IMR-90 (cell line): ENCODE results near the gene IQSEC3. TPM values are rescaled to one million over a fixed set of nuclear protein-coding genes. Genes with fewer than 3 reads are reported as not detected.
"Not testable (repeated sequence)": the region's sequence is repeated elsewhere in the genome, so short reads cannot be mapped to it uniquely, and the experiment has no call there.

Experiments
- ATAC-seq: fragments of 200-7000 bp; cut with Tn5 transposase; 2 replicates; pipeline ENCODE4 v1.9.1; 2020; ENCODE audit warnings: low read depth, mild to moderate bottlenecking, moderate library complexity
- BruUV-seq: library from RNA; stranded (reverse); fragments of 400-500 nt; replicated peaks from 2 replicates; lab custom pipeline; 2021; lab: Mats Ljungman, UMichigan
- CTCF ChIA-PET: fragments of 300-600 bp; formaldehyde crosslinking; extraction: SDS; loops from one replicate; lab custom pipeline; 2021; ENCODE audit warnings: antibody characterized with exemption; lab: Yijun Ruan, JAX
- POLR2A ChIA-PET: fragments of 300-600 bp; sonication (Branson Sonifier 250); formaldehyde crosslinking; loops from one replicate; lab custom pipeline; 2022; ENCODE audit warnings: antibody characterized with exemption; ENCODE audit not compliant: unreplicated experiment; lab: Charles Lee
- DNase-seq: peaks from one replicate; pipeline ENCODE4 v3.0.0; 2013
- H2AFZ ChIP-seq: replicated peaks from 2 replicates; pipeline ENCODE3; 2013; ENCODE audit warnings: low read length, mild to moderate bottlenecking; ENCODE audit not compliant: poor library complexity
- H2AK5ac ChIP-seq: 2 replicates; pipeline ENCODE4 v1.6.1; 2013; ENCODE audit warnings: low read depth, low read length, inconsistent platforms
- H2AK9ac ChIP-seq: replicated peaks from 2 replicates; pipeline ENCODE3; 2013; ENCODE audit warnings: mild to moderate bottlenecking, low read depth, low read length, moderate library complexity; ENCODE audit not compliant: poor library complexity
- H2BK120ac ChIP-seq: 2 replicates; pipeline ENCODE4 v1.6.1; 2013; ENCODE audit warnings: low read depth, low read length, inconsistent platforms
- H2BK15ac ChIP-seq: 3 replicates; pipeline ENCODE4 v1.6.1; 2013; ENCODE audit warnings: low read depth, low read length, inconsistent platforms
- H2BK20ac ChIP-seq: 2 replicates; pipeline ENCODE4 v1.6.1; 2013; ENCODE audit warnings: low read depth, mild to moderate bottlenecking, inconsistent platforms, low read length, moderate library complexity
- H2BK5ac ChIP-seq: 2 replicates; pipeline ENCODE4 v1.6.1; 2013; ENCODE audit warnings: mild to moderate bottlenecking, low read depth, low read length, inconsistent platforms; ENCODE audit not compliant: poor library complexity, severe bottlenecking
- H3K14ac ChIP-seq: replicated peaks from 2 replicates; pipeline ENCODE4 v1.6.1; 2013; ENCODE audit warnings: low read depth, low read length, inconsistent platforms
- H3K18ac ChIP-seq: 2 replicates; pipeline ENCODE4 v1.6.1; 2013; ENCODE audit warnings: low read depth, low read length, control low read depth
- H3K23ac ChIP-seq: 2 replicates; pipeline ENCODE4 v1.6.1; 2013; ENCODE audit warnings: low read depth, low read length, inconsistent platforms
- H3K27ac ChIP-seq: 2 replicates; pipeline ENCODE4 v1.5.1; 2013; ENCODE audit warnings: mild to moderate bottlenecking, control low read depth, low read length; ENCODE audit not compliant: insufficient read depth
- H3K27me3 ChIP-seq: 2 replicates; pipeline ENCODE4 v1.6.1; 2013; ENCODE audit warnings: low read length; ENCODE audit not compliant: control insufficient read depth, insufficient read depth
- H3K36me3 ChIP-seq: 2 replicates; pipeline ENCODE4 v1.6.1; 2013; ENCODE audit warnings: low read length, mixed read lengths; ENCODE audit not compliant: control insufficient read depth, insufficient read depth
- H3K4ac ChIP-seq: 2 replicates; pipeline ENCODE4 v1.6.1; 2013; ENCODE audit warnings: low read depth, low read length, inconsistent platforms
- H3K4me1 ChIP-seq: 2 replicates; pipeline ENCODE4 v1.6.1; 2013; ENCODE audit warnings: low read length, mixed read lengths; ENCODE audit not compliant: control insufficient read depth, insufficient read depth
- H3K4me2 ChIP-seq: 2 replicates; pipeline ENCODE4 v1.6.1; 2013; ENCODE audit warnings: low read depth, mild to moderate bottlenecking, control low read depth, low read length, moderate library complexity
- H3K4me3 ChIP-seq: 2 replicates; pipeline ENCODE4 v1.5.1; 2013; ENCODE audit warnings: low read depth, mild to moderate bottlenecking, control low read depth, low read length, moderate library complexity; ENCODE audit not compliant: insufficient read depth
- H3K56ac ChIP-seq: 2 replicates; pipeline ENCODE4 v1.6.1; 2013; ENCODE audit warnings: low read length, inconsistent platforms; ENCODE audit not compliant: insufficient read depth; ENCODE audit errors: extremely low read depth
- H3K79me1 ChIP-seq, 2 experiments: 2 replicates each; pipeline ENCODE4 v1.6.1; 2013; ENCODE audit warnings: low read length in 2 of 2, inconsistent platforms in 1 of 2, low read depth in 1 of 2
- H3K9ac ChIP-seq: 2 replicates; pipeline ENCODE4 v1.6.1; 2013; ENCODE audit warnings: low read depth, low read length, control low read depth
- H3K9me1 ChIP-seq: 2 replicates; pipeline ENCODE4 v1.6.1; 2013; ENCODE audit warnings: low read length, inconsistent platforms; ENCODE audit not compliant: insufficient read depth
- H3K9me3 ChIP-seq: 2 replicates; pipeline ENCODE4 v1.6.1; 2013; ENCODE audit warnings: low read length; ENCODE audit not compliant: control insufficient read depth, insufficient read depth
- H4K20me1 ChIP-seq: 2 replicates; pipeline ENCODE4 v1.6.1; 2013; ENCODE audit warnings: low read length, inconsistent platforms; ENCODE audit not compliant: insufficient read depth
- H4K5ac ChIP-seq: 2 replicates; pipeline ENCODE4 v1.6.1; 2013; ENCODE audit warnings: mild to moderate bottlenecking, low read depth, low read length, control low read depth
- H4K8ac ChIP-seq, 2 experiments: 2 replicates each; pipeline ENCODE4 v1.6.1; 2013; ENCODE audit warnings: low read depth in 2 of 2, low read length in 2 of 2, control low read depth in 1 of 2, inconsistent platforms in 1 of 2
- H4K91ac ChIP-seq: 2 replicates; pipeline ENCODE4 v1.6.1; 2013; ENCODE audit warnings: low read depth, low read length, inconsistent platforms; ENCODE audit not compliant: insufficient read depth
- CTCF ChIP-seq: conservative IDR thresholded peaks from 2 replicates; pipeline ENCODE4 v1.5.1; 2012; ENCODE audit warnings: mild to moderate bottlenecking, low read depth, low read length, improper control_type of control experiment
- RCOR1 ChIP-seq: IDR thresholded peaks from 2 replicates; pipeline ENCODE4 v1.6.1; 2012; ENCODE audit warnings: mild to moderate bottlenecking, low read length, improper control_type of control experiment; ENCODE audit not compliant: insufficient replicate concordance
- WGBS, 2 experiments: methylation state at CpG; one replicate each; pipeline versions ENCODE4 v1.1.5 to v1.1.7; 2013; ENCODE audit warnings: missing lambda C conversion rate in 2 of 2; ENCODE audit not compliant: insufficient read length in 1 of 2; ENCODE audit errors: extremely low coverage in 2 of 2; 5-methylcytosine and 5-hydroxymethylcytosine counted together
- dilution Hi-C: fragments of 300-500 bp; cut with HindIII; formaldehyde crosslinking; loops from one replicate; pipeline ENCODE4 v1.14.3; 2018; ENCODE audit warnings: low sequenced_read_pairs; ENCODE audit not compliant: unreplicated experiment
- in situ Hi-C: fragments of 300-500 bp; cut with MboI; formaldehyde crosslinking; loops from 3 replicates; pipeline ENCODE4 v1.14.3; 2019; ENCODE audit warnings: low sequenced_read_pairs, inconsistent platforms, mixed read lengths
- intact Hi-C: fragments of 100-400 bp; cut with micrococcal nuclease; formaldehyde crosslinking; loops from 2 replicates; pipeline ENCODE4 v1.10.0; 2022
- polyA plus RNA-seq, 3 experiments: library from polyadenylated mRNA; depleted of rRNA; stranded (reverse); fragments of >200 nt; gene quantifications; 2 replicates each; pipeline ENCODE4 v1.2.3, GENCODE V29; 2012; ENCODE audit warnings: low replicate concordance in 1 of 3
- total RNA-seq: library from RNA; depleted of rRNA; stranded (reverse); fragments of >200 nt; gene quantifications from 2 replicates; pipeline ENCODE4 v1.2.3, GENCODE V29; 2012

The IQSEC3 gene
- total and polyA plus RNA-seq, 2 of the 4 experiments (the other 2 are of a cell fraction), result 0.10 TPM; not detected in 1

- Histone ChIP-seq H4K5ac (no peak overlapping the region), H3K4ac (no peak overlapping the region), H3K36me3 (no peaks in the 10 kb centered on the region), H3K9me3 (no peaks in the 10 kb centered on the region), H3K56ac (no peak overlapping the region), H3K9ac (no peak overlapping the region), H2BK120ac (no peak overlapping the region), H4K91ac (no peak overlapping the region), H3K4me3 (no peak overlapping the region), H3K4me2 (no peak overlapping the region), H3K9me1 (peaks cover 8% of the 10 kb centered on the region), H3K14ac (no peak overlapping the region), H2AFZ (peak overlapping the region; percentile 34), H2AK9ac (peak overlapping the region; percentile 9), H2BK5ac (no peak overlapping the region), H3K27me3 (peaks cover 11% of the 10 kb centered on the region; the same call in 1 of the 2 replicates), H3K18ac (no peak overlapping the region), H3K4me1 (peaks cover 9% of the 10 kb centered on the region), H2BK20ac (no peak overlapping the region), H3K79me1 (peaks cover 0 to 7% of the 10 kb centered on the region in 2 experiments; a peak in 1 of 4 replicates), H4K20me1 (no peaks in the 10 kb centered on the region), H2AK5ac (no peak overlapping the region), H3K23ac (no peak overlapping the region), H2BK15ac (no peak overlapping the region), H3K27ac (no peak overlapping the region), H4K8ac (no peak overlapping the region)
- no TSS peak for BruUV-seq
- dilution Hi-C loops, result no loop called here
- intact Hi-C loops, result no loop called here
- no peak for DNase-seq
- POLR2A ChIA-PET, result no interaction called here
- in situ Hi-C loops, result no loop called here
- ATAC-seq, result no peak
- TF ChIP-seq RCOR1 (no peak), CTCF (no peak)
- WGBS, 2 experiments, result 62% methylated on average over 7 of the region's 11 CpGs; no CpG with 5 or more reads in 1 of the 2 experiments
- CTCF ChIA-PET, result no interaction called here
These were observed 119.5 kb downstream of the IQSEC3 start for GRCh38 chr12:186006-186625.

GRCh38 chr12:187986-188909 lies 121.7 kb downstream of the IQSEC3 start:
- H4K91ac ChIP-seq, H3K27ac ChIP-seq, BruUV-seq, H2BK120ac ChIP-seq, ATAC-seq, H3K36me3 ChIP-seq, H2BK20ac ChIP-seq, H3K9ac ChIP-seq, H2BK15ac ChIP-seq, H3K79me1 ChIP-seq, DNase-seq, H2BK5ac ChIP-seq, dilution Hi-C loops, POLR2A ChIA-PET, H3K56ac ChIP-seq, in situ Hi-C loops, H3K9me1 ChIP-seq, intact Hi-C loops, H3K18ac ChIP-seq, H4K8ac ChIP-seq, H3K4me1 ChIP-seq, H3K14ac ChIP-seq, H4K20me1 ChIP-seq, CTCF ChIA-PET, H3K9me3 ChIP-seq: not testable (repeated sequence)
- peak overlapping the region; percentile 46; the same call in 1 of the 2 replicates for H3K4me3 ChIP-seq
- peaks cover 27% of the 10 kb centered on the region; the same call in 1 of the 2 replicates for H3K27me3 ChIP-seq
- H4K5ac ChIP-seq, result 0 out of 2 replicates have a peak overlapping the region, but pooled peaks have one; percentile 16
- WGBS, 2 experiments, result 85% methylated on average over 11 of the region's 53 CpGs; no CpG with 5 or more reads in 1 of the 2 experiments
- H3K4ac ChIP-seq, result peak overlapping the region; percentile 53; the same call in 1 of the 2 replicates
- H3K4me2 ChIP-seq, result peak overlapping the region; percentile 89
- H2AK9ac ChIP-seq, result peak overlapping the region; percentile 72
- peak overlapping the region; percentile 67; the same call in 1 of the 2 replicates for H2AK5ac ChIP-seq
- peak overlapping the region; percentile 92 for H2AFZ ChIP-seq
- 0 out of 2 replicates have a peak overlapping the region, but pooled peaks have one; percentile 73 for H3K23ac ChIP-seq
